Activated CD8-positive, alpha-beta memory T cell treated with anti-CD3 and anti-CD28 coated beads, Interleukin-2, amount 50 U/mL, for 24 hours (primary cell): ENCODE measurements around the gene TCF15.
"Not testable (repeated sequence)": the region's sequence is repeated elsewhere in the genome, so short reads cannot be mapped to it uniquely, and the experiment has no call there.

Source experiments
- DNase-seq: peaks from one replicate; pipeline ENCODE4 v3.0.0-alpha.2; 2020; ENCODE audit errors: extremely low read depth

Gene TCF15

GRCh38 chr20:642013-642397 is 31.9 kb upstream of the TCF15 start:
- not testable (repeated sequence) for DNase-seq

GRCh38 chr20:641516-641875 is 31.4 kb upstream of the TCF15 start:
- no peak for DNase-seq

GRCh38 chr20:640674-641515 is 30.8 kb upstream of the TCF15 start:
- no peak for DNase-seq

- no peak for DNase-seq
These were observed 28.5 kb upstream of the TCF15 start for GRCh38 chr20:638579-638978.

- DNase-seq, result no peak
These were observed 27.4 kb upstream of the TCF15 start for GRCh38 chr20:637559-637958.

- DNase-seq, result no peak
These were observed 25.8 kb upstream of the TCF15 start for GRCh38 chr20:635893-636338.

- no peak for DNase-seq
These were observed 25.2 kb upstream of the TCF15 start for GRCh38 chr20:635028-635892.

GRCh38 chr20:634148-634925 is 24.2 kb upstream of the TCF15 start:
- no peak for DNase-seq

- no peak for DNase-seq
These were observed 21.0 kb upstream of the TCF15 start for GRCh38 chr20:631101-631500.

GRCh38 chr20:626579-626978 is 16.5 kb upstream of the TCF15 start:
- no peak for DNase-seq

- no peak for DNase-seq
These were observed 15.3 kb upstream of the TCF15 start for GRCh38 chr20:625360-625932.

- DNase-seq, result no peak
These were observed 13.6 kb upstream of the TCF15 start for GRCh38 chr20:623704-624103.

- no peak for DNase-seq
These were observed 12.9 kb upstream of the TCF15 start for GRCh38 chr20:623021-623420.

GRCh38 chr20:622161-622560 is 12.1 kb upstream of the TCF15 start:
- DNase-seq, result no peak

GRCh38 chr20:621125-621756 is 11.1 kb upstream of the TCF15 start:
- DNase-seq, result no peak

GRCh38 chr20:620246-620645 is 10.1 kb upstream of the TCF15 start:
- DNase-seq, result no peak

- no peak for DNase-seq
These were observed 8.9 kb upstream of the TCF15 start for GRCh38 chr20:618980-619379.

GRCh38 chr20:617934-618690 is 8.0 kb upstream of the TCF15 start:
- DNase-seq, result no peak

- DNase-seq, result no peak
These were observed 5.4 kb upstream of the TCF15 start for GRCh38 chr20:615514-615913.

GRCh38 chr20:611843-612185 is 1.7 kb upstream of the TCF15 start:
- no peak for DNase-seq
